HG02623 (cell line): ENCODE results near the gene NF1.
"Not testable (repeated sequence)": the region's sequence is repeated elsewhere in the genome, so short reads cannot be mapped to it uniquely, and the experiment has no call there.

ENCODE experiments used
- ATAC-seq: cut with Tn5 transposase; IDR thresholded peaks from one replicate; pipeline ENCODE4 v1.9.1; 2021; ENCODE audit warnings: moderate library complexity; ENCODE audit not compliant: unreplicated experiment

The NF1 gene

GRCh38 chr17:31378638-31379037 lies 283.9 kb downstream of the NF1 start:
- ATAC-seq, result no peak

DNA sequence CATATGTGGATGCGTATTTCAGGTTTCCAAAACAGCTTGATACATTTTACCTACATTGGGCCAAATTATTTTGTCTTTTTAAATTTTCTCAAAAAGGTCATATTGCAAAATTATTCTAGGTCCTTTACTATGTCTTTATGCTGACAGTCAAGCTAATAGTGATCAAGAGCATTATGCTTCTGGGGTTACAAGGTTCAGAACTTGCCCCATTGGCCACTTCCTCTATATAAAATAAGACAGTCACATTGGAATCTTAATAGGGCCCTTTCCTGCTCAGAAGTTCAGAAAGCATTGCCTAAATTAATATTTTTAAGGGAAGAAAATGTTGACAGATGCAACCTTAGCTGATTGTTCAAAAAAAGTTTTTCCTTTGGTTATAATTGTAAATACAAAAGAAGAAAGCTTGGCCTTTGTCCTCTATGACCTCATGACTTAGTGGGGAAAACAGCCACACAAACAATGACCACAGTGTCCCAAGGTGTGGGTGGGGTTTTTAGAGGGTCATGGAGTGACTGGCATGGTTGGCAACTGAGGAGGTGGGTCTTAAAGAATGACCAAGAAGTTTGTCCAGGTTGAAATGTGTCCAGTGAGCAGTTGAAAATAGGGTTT lies 284.9 kb downstream of the NF1 start:
- ATAC-seq, result no peak

DNA sequence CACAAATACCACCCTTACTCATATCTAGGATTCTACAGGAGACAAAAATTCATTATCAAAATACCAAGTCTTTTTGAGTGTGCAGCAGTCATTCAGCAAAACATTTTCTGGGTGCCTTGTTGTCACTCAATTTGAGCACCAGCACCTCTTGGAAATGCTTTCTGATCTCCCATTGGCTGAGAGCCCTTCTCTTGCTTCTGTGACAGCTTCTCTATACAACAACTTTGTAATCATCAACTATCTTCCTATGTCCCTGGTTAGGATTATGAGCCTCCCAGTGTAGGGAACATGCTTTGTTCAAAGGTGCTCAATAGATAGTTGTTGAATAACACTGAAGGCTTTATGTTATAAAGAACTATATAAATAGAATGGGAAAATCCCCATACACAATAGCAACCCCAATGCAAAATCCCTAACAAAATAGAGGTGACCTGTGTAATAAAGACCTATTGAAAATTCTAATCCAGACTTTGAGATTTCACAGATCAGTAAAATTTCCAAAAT lies 286.4 kb downstream of the NF1 start:
- no peak for ATAC-seq

DNA sequence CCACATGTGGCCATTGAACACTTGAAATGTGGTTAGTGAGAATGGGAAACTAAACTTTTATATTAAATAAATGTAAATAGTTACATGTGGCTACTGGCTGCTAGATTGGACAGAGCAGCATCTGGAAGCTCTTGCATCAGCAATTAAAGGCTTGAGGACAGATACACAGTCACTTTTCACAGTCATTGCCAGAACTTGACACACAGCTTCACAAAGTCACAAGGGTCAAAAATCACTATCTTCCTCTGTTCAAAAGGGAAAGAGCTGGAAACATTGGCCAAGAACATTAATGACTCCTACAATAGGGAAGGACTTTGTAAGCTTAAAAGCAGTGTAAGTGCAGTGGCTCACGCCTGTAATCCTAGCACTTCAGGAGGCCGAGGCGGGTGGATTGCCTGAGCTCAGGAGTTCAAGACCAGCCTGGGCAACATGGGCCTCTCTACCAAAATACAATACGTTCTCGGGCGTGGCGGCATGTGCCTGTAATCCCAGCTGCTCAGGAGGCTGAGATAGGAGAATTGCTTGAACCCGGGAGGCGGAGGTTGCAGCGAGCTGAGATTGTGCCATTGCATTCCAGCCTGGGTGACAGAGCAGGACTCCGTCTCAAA lies 288.0 kb downstream of the NF1 start:
- not testable (repeated sequence) for ATAC-seq

GRCh38 chr17:31383488-31383887 lies 288.7 kb downstream of the NF1 start:
- ATAC-seq, result not testable (repeated sequence)

DNA sequence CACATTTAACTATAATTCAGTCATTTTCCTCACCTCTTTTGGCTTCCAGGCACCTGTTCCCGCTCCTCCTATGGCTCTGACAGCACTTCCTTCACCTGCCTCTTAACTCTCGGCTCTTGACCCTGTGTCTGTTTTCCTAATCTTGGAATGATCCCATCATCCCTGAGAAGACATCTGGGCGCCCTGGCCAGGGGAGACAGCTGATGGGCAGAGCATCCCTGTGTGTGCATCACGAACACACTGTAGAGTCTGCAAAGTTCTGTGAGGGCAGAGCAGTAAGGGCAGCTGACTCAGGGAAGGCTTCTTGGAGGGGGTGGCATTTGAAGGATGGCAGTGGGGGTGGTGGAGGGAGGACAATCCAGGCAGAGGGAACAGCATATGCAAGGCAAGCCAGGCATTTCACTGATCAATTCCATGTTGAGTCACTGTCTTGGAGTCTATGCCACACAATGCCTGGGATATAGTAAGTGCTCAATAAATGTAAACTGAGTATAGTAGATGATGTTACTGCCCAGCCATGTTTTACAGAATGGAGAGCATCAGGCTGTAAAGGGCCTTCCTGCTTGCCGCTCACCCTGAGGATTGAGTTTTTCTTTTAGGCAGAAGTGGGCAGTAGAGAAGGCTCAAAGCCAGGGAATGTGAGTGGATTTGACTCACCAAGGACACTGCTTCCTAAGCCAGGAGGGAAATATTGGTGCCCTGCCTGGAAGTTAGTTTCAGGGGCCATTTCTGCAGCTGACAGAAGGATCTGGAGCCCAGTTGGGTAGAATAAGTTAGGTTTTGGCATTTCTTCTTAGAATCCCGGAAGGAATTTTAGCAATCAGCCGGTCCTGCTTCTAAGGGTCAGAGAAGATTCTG lies 290.9 kb downstream of the NF1 start:
- no peak for ATAC-seq

DNA sequence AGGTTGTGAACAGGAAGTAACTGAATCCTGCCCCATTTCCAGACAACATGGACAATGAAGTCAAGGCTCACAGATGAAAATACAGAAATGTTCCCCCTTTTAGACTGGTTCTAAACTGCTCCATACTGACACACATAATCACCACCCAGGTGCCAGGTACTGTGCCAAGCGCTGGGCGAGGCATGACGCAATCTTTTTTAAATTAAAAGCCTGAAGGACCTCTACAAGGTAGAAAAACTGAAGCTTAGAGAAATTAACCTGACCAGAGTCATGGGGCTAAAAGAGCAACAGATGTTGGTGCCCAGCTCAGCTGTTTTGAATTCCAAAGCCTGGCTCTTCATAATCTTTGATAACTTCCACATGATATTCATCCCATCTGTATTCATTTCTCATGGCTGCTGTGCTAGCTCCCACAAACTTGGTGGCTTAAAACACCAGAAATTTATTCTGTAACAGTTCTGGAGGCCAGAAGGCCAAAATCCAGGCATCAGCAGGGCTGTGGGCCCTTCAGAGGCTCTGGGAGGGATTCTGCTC lies 291.8 kb downstream of the NF1 start:
- no peak for ATAC-seq

- no peak for ATAC-seq
These were observed 292.7 kb downstream of the NF1 start for GRCh38 chr17:31387438-31387837.

- ATAC-seq, result no peak
These were observed 293.6 kb downstream of the NF1 start for GRCh38 chr17:31388351-31388750.

- no peak for ATAC-seq
These were observed 294.2 kb downstream of the NF1 start for GRCh38 chr17:31388770-31389656.

GRCh38 chr17:31389657-31390381 lies 295.0 kb downstream of the NF1 start:
- no peak for ATAC-seq

DNA sequence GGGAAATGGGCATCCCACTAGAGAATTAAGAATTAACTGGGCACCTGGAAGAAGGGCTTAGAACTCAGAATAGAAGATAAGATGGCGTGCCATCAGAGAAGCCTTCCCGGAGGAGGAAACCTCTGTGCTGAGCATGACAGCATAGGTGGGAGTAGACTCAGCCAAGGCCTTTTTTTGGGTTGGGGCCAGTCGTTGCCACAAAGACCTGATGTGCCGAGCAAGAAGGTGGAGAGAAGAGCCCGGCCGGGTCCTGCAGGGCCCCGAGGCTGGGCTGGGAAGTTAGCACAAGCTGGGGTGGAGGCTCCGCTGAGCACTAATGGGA lies 295.6 kb downstream of the NF1 start:
- no peak for ATAC-seq

- ATAC-seq, result no peak
These were observed 296.1 kb downstream of the NF1 start for GRCh38 chr17:31390748-31391495.

DNA sequence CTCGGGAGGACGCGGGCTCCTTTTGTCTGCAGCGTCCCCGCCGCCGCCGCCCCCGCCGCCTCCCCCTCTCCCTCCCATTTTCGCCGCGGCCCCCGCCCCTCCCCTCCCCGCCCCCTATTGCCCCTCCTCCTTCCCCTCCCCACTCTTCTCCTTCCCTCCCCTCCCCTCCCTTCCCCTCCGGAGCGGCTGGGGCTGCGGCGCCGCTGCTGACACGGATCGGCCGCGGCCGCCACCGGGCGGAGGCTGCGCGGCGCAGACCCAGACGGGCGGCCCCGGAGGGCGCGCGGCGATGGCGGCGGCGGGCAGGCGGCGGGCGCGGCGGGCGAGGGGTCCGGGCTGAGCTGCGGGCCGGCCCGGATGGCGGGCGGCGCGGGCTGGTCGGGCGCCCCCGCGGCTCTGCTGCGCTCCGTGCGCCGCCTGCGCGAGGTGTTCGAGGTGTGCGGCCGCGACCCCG lies 296.7 kb downstream of the NF1 start, which contains the start of gene RAB11FIP4:
RAB11FIP4 (plus strand) TSS at position 180 of the 454 bp plus-strand sequence; CDS start at position 358, 178 bp downstream.
- no peak for ATAC-seq

- ATAC-seq, result no peak
These were observed 297.5 kb downstream of the NF1 start for GRCh38 chr17:31392002-31392855.

GRCh38 chr17:31392856-31393748 lies 298.3 kb downstream of the NF1 start:
- no peak for ATAC-seq

DNA sequence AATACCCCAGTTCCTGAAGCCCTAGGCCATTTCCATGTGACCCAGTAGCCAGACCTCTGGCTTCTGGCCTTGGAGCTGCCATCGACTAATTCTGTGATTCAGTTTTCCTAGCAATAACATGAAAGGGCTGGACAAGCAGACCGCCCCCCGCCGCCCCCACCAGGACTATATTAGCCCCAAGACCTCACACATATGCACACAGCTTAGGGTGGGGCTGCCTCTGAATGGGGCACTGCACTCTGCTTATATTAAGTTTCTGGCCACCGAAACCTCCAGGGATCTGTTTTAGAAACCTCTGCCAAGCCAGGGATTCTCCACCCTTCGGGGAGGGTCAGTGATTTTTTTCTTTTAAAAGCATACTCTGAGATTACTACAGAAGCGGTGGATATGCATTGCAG lies 299.0 kb downstream of the NF1 start:
- ATAC-seq, result no peak
